Measurements from ENCODE around the gene OSM. TPM values are rescaled to one million over a fixed set of nuclear protein-coding genes. Genes with fewer than 3 reads are reported as not detected.

OSM gene
- polyA plus RNA-seq, 1 of the 3 experiments (the other 2 are of a cell fraction), result not detected

GRCh38 chr22:30244641-30245040, 22.0 kb downstream of the OSM start:
- H3K9me3 ChIP-seq, result no peaks in the 10 kb centered on the region
- H3K9me2 ChIP-seq, result no peaks in the 10 kb centered on the region
- ChIA-PET POLR2A (no interaction called here), CTCF (interaction anchor here (1.0 to 2.3 kb wide), 3 partner anchors 11 to 136 kb away, joined by 3 to 8 read pairs (median 7); no protein-coding TSS in a partner anchor)
- WGBS (ENCODE audit: low lambda C conversion rate), result 100% methylated on average over 3 of the region's 5 CpGs
- H3K4me1 ChIP-seq (ENCODE audit: control insufficient read depth in 1 of 2, insufficient read depth in 2 of 2, low read depth in 1 of 2, low read length in 1 of 2), result peaks cover 7 to 15% of the 10 kb centered on the region in 2 experiments; a peak in 3 of 4 replicates
- peak overlapping the region; percentile 96; the same call in 1 of the 2 replicates for H3K4me2 ChIP-seq
- H3K4me3 ChIP-seq (ENCODE audit: low read depth in 2 of 2, low read length in 1 of 2), result no peak overlapping the region; a peak in 1 of 4 replicates
- H3K36me3 ChIP-seq (replicated peaks in 1 of 2; ENCODE audit: control insufficient read depth in 1 of 2, insufficient read depth in 2 of 2, low read length in 1 of 2), result peaks cover 0 to 4% of the 10 kb centered on the region in 2 experiments
- H4K20me1 ChIP-seq (ENCODE audit: insufficient read depth), result no peaks in the 10 kb centered on the region
- peaks cover 15% of the 10 kb centered on the region; the same call in 1 of the 2 replicates for H3K79me2 ChIP-seq (ENCODE audit: insufficient read depth)
- no peak overlapping the region for H2AFZ ChIP-seq (ENCODE audit: low read depth)
- no peak overlapping the region; the same call in 1 of the 2 replicates for H3K9ac ChIP-seq
- H3F3A ChIP-seq (replicated peaks; ENCODE audit: insufficient read depth), result no peaks in the 10 kb centered on the region
- no peak overlapping the region for H3K27ac ChIP-seq (ENCODE audit: low read depth in 2 of 2, low read length in 1 of 2)
- no peak for TF ChIP-seq GABPA (IDR thresholded peaks at IDR 0.05; ENCODE audit: low read depth)
- no peak for TF ChIP-seq RCOR1 (IDR thresholded peaks at IDR 0.05; ENCODE audit: low read length)
- no peak for TF ChIP-seq RAD21 (IDR thresholded peaks at IDR 0.05; ENCODE audit: low read length)
- no peak for TF ChIP-seq SIN3A (IDR thresholded peaks at IDR 0.05; ENCODE audit: borderline replicate concordance, low read depth, low read length)
- TF ChIP-seq USF1 (IDR thresholded peaks at IDR 0.05; ENCODE audit: borderline replicate concordance, low read depth), result no peak
- TF ChIP-seq PBX3 (IDR thresholded peaks at IDR 0.05), result no peak
- no peak for TF ChIP-seq NRF1 (IDR thresholded peaks at IDR 0.05; ENCODE audit: low read depth, low read length)
- TF ChIP-seq GATA2 (CRISPR knock-in tag; IDR thresholded peaks at IDR 0.05), result no peak
- TF ChIP-seq FOXJ3 (CRISPR knock-in tag; IDR thresholded peaks at IDR 0.05), result no peak
- no peak for TF ChIP-seq NFIC (IDR thresholded peaks at IDR 0.05; ENCODE audit: borderline replicate concordance)
- TF ChIP-seq TAF1 (IDR thresholded peaks at IDR 0.05; ENCODE audit: borderline replicate concordance, low read depth, low read length), result no peak
- TF ChIP-seq REST (IDR thresholded peaks at IDR 0.05; ENCODE audit: low read depth, low read length), result no peak
- no peak for TF ChIP-seq POLR2AphosphoS5 (IDR thresholded peaks at IDR 0.05; ENCODE audit: low read depth, low read length)
- TF ChIP-seq MAX (IDR thresholded peaks at IDR 0.05; ENCODE audit: low read depth), result no peak
- no peak for TF ChIP-seq RFX5 (IDR thresholded peaks at IDR 0.05; ENCODE audit: low read length)
- TF ChIP-seq EP300 (IDR thresholded peaks at IDR 0.05; ENCODE audit: borderline replicate concordance in 1 of 2, low read depth in 1 of 2, low read length in 1 of 2), result no peak
- no peak for TF ChIP-seq JUND (IDR thresholded peaks at IDR 0.05)
- no peak for TF ChIP-seq IRF3 (IDR thresholded peaks at IDR 0.05; ENCODE audit: low read depth, low read length)
- no peak for TF ChIP-seq FOSL2 (IDR thresholded peaks at IDR 0.05; ENCODE audit: borderline replicate concordance, low read depth)
- no peak for DNase-seq
- no peaks in the 10 kb centered on the region for H3K27me3 ChIP-seq (ENCODE audit: insufficient read depth)

Data from SK-N-SH (cell line).